Keratinocyte (primary cell): ENCODE results near the gene MYOM1. TPM values are rescaled to one million over a fixed set of nuclear protein-coding genes. Genes with fewer than 3 reads are reported as not detected.

Source experiments
- DNase-seq: peaks from one replicate; pipeline ENCODE4 v3.0.0-alpha.2; 2011; ENCODE audit warnings: low read depth, missing footprints, low spot score
- FAIRE-seq: peaks from 2 replicates; lab custom pipeline; 2011; peaks lifted over from hg19 to GRCh38; lab: Jason Lieb, UNC
- H2AFZ ChIP-seq: 2 replicates; pipeline ENCODE4 v1.6.0; 2012; ENCODE audit warnings: low read length, control low read depth, inconsistent platforms; ENCODE audit not compliant: control insufficient read depth
- H3K27ac ChIP-seq: 2 replicates; pipeline ENCODE4 v1.5.1; 2011; ENCODE audit warnings: low read length; ENCODE audit not compliant: control insufficient read depth, insufficient read depth
- H3K27me3 ChIP-seq: 3 replicates; pipeline ENCODE4 v1.6.0; 2011; ENCODE audit warnings: low read length; ENCODE audit not compliant: control insufficient read depth, insufficient read depth; ENCODE audit errors: extremely low read depth
- H3K36me3 ChIP-seq, 2 experiments: 2 replicates in 1 of 2; 3 replicates in 1 of 2; pipeline ENCODE4 v1.5.1; 2011; ENCODE audit warnings: low read length in 2 of 2, mild to moderate bottlenecking in 1 of 2; ENCODE audit not compliant: control insufficient read depth in 2 of 2, insufficient read depth in 2 of 2; ENCODE audit errors: extremely low read depth in 1 of 2
- H3K4me1 ChIP-seq: 3 replicates; pipeline ENCODE4 v1.5.1; 2011; ENCODE audit warnings: low read length; ENCODE audit not compliant: control insufficient read depth, insufficient read depth; ENCODE audit errors: extremely low read depth
- H3K4me2 ChIP-seq: 3 replicates; pipeline ENCODE4 v1.6.0; 2011; ENCODE audit warnings: low read depth, low read length; ENCODE audit not compliant: control insufficient read depth, insufficient read depth; ENCODE audit errors: extremely low read depth
- H3K4me3 ChIP-seq, 3 experiments: fragments of 200-600 bp in 1 of 3; sonication (generic) in 1 of 3; 2 replicates in 2 of 3; 3 replicates in 1 of 3; pipeline ENCODE4 v1.5.1; 2011 to 2016; ENCODE audit warnings: low read length in 3 of 3, mild to moderate bottlenecking in 3 of 3, control low read depth in 2 of 3, inconsistent platforms in 1 of 3, low read depth in 1 of 3, mixed read lengths in 1 of 3, mixed run types in 1 of 3, moderate library complexity in 1 of 3; ENCODE audit not compliant: control insufficient read depth in 2 of 3, insufficient read depth in 2 of 3; ENCODE audit errors: extremely low read depth in 1 of 3
- H3K79me2 ChIP-seq: 2 replicates; pipeline ENCODE4 v1.6.0; 2012; ENCODE audit warnings: low read length; ENCODE audit not compliant: control insufficient read depth, insufficient read depth
- H3K9ac ChIP-seq: 3 replicates; pipeline ENCODE4 v1.6.0; 2011; ENCODE audit warnings: low read length; ENCODE audit not compliant: control insufficient read depth, insufficient read depth; ENCODE audit errors: extremely low read depth
- H3K9me1 ChIP-seq: 3 replicates; pipeline ENCODE4 v1.6.0; 2011; ENCODE audit warnings: low read length; ENCODE audit not compliant: control insufficient read depth, insufficient read depth; ENCODE audit errors: extremely low read depth
- H3K9me3 ChIP-seq: 2 replicates; pipeline ENCODE4 v1.5.1; 2012; ENCODE audit warnings: low read depth, low read length; ENCODE audit not compliant: control insufficient read depth
- H4K20me1 ChIP-seq: 3 replicates; pipeline ENCODE4 v1.6.0; 2011; ENCODE audit warnings: low read length; ENCODE audit not compliant: control insufficient read depth, insufficient read depth; ENCODE audit errors: extremely low read depth
- CTCF ChIP-seq, 3 experiments: IDR thresholded peaks in 1 of 3; conservative IDR thresholded peaks in 1 of 3; optimal IDR thresholded peaks in 1 of 3; 2 replicates in 2 of 3; 3 replicates in 1 of 3; pipeline versions ENCODE3 to v1.5.1; 2011; ENCODE audit warnings: low read length in 3 of 3, mild to moderate bottlenecking in 3 of 3, moderate library complexity in 2 of 3, control low read depth in 1 of 3, inconsistent platforms in 1 of 3; ENCODE audit not compliant: insufficient read depth in 2 of 3; ENCODE audit errors: extremely low read depth in 1 of 3
- EZH2 ChIP-seq: IDR thresholded peaks from one replicate; pipeline ENCODE4 v1.6.1; 2012; ENCODE audit warnings: inconsistent platforms, mild to moderate bottlenecking, low read length, moderate library complexity
- dilution Hi-C: fragments of 300-500 bp; cut with MboI; formaldehyde crosslinking; loops from one replicate; pipeline ENCODE4 v1.7.0; 2020; ENCODE audit warnings: low sequenced_read_pairs; ENCODE audit not compliant: extremely low pct_ligation_motif_present
- polyA plus RNA-seq, 5 experiments: library from polyadenylated mRNA; depleted of rRNA in 3 of 5; stranded (reverse) in 3 of 5; stranded (forward) in 1 of 5; unstranded in 1 of 5; fragments of >200 nt; gene quantifications; 1 replicate in 1 of 5; 2 replicates in 3 of 5; 3 replicates in 1 of 5; pipeline versions ENCODE4 v1.2.1 to v1.2.3, GENCODE V29; 2011 to 2012; ENCODE audit warnings: missing spikeins in 2 of 5, low read depth in 1 of 5, low replicate concordance in 1 of 5

MYOM1 gene
- polyA plus RNA-seq, 1 donor (not counting 4 experiments of a cell fraction or from before 2014, with no cell fraction given): 0.03 TPM

DNA sequence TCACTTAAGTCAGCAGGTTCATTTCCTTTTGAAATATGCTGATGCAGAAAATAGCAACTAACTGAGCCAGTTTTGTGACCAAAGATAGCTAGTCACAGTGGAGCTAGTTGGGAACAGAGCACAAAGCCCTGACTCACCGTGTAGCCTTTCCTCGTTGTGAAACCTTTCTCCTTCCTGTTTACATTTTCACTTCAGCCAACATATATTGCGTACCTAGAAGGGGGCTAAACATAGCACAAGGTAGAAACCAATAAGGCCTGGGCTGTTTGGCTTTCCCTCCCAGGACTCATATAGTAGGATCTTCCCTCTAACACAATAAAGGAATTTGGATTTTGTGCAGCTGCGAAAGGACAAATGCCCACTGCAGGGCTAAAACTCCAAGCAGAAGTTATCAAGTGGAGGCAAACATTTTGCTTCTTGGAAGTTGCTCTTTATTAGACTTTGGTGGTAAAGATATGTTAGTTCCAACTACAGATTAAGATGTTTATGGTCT is 182.3 kb downstream of the MYOM1 start:
- no peak for TF ChIP-seq EZH2
- no peak for TF ChIP-seq CTCF (optimal IDR thresholded peaks at IDR 0.05 in 1 of 3, IDR thresholded peaks at IDR 0.05 in 1 of 3, conservative IDR thresholded peaks at IDR 0.05 in 1 of 3; ENCODE audit: extremely low read depth in 1 of 3, insufficient read depth in 2 of 3, low read length in 3 of 3)
- Histone ChIP-seq H3K9ac (no peak overlapping the region), H3K9me3 (no peaks in the 10 kb centered on the region), H2AFZ (peak overlapping the region; percentile 10), H3K27ac (no peak overlapping the region), H3K4me2 (no peak overlapping the region), H3K9me1 (no peaks in the 10 kb centered on the region), H3K36me3 (no peaks in the 10 kb centered on the region), H3K79me2 (no peaks in the 10 kb centered on the region), H4K20me1 (no peaks in the 10 kb centered on the region), H3K4me1 (no peaks in the 10 kb centered on the region), H3K4me3 (no peak overlapping the region), H3K27me3 (no peaks in the 10 kb centered on the region)
- DNase-seq: no peak
- peak; percentile 20 for FAIRE-seq
- dilution Hi-C loops: no loop called here

DNA sequence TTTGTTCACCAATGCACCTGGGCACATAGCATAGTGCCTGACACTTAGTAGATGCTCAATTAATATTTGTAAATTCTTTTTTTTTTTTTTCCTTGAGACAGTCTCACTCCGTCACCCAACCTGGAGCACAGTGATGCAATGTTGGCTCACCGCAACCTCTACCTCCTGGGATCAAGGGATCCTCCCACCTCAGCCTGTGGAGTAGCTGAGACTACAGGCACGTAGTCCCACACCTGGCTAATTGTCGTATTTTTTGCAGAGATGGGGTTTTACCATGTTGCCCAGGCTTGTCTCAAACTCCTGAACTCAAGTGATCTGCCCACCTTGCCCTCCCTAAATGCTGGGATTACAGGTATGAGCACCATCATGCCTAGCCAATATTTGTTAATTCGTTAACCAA is 183.7 kb downstream of the MYOM1 start:
- no peaks in the 10 kb centered on the region for H3K4me1 ChIP-seq
- no peaks in the 10 kb centered on the region for H3K27me3 ChIP-seq
- no peak overlapping the region for H3K4me3 ChIP-seq
- FAIRE-seq: no peak
- H3K27ac ChIP-seq: no peak overlapping the region
- H3K79me2 ChIP-seq: no peaks in the 10 kb centered on the region
- no peak overlapping the region for H3K4me2 ChIP-seq
- H4K20me1 ChIP-seq: no peaks in the 10 kb centered on the region
- no peaks in the 10 kb centered on the region for H3K9me1 ChIP-seq
- no peak overlapping the region for H3K9ac ChIP-seq
- DNase-seq: no peak
- TF ChIP-seq CTCF (optimal IDR thresholded peaks at IDR 0.05 in 1 of 3, IDR thresholded peaks at IDR 0.05 in 1 of 3, conservative IDR thresholded peaks at IDR 0.05 in 1 of 3; ENCODE audit: extremely low read depth in 1 of 3, insufficient read depth in 2 of 3, low read length in 3 of 3) (no peak), EZH2 (no peak)
- no peaks in the 10 kb centered on the region for H3K36me3 ChIP-seq
- no peaks in the 10 kb centered on the region for H3K9me3 ChIP-seq
- dilution Hi-C loops: no loop called here
- H2AFZ ChIP-seq: no peak overlapping the region
